IMR-90 (cell line): ENCODE results near the gene IL1B. TPM values are rescaled to one million over a fixed set of nuclear protein-coding genes. Genes with fewer than 3 reads are reported as not detected.

Experiments
- ATAC-seq: fragments of 200-7000 bp; cut with Tn5 transposase; 2 replicates; pipeline ENCODE4 v1.9.1; 2020; ENCODE audit warnings: low read depth, mild to moderate bottlenecking, moderate library complexity
- BruUV-seq: library from RNA; stranded (reverse); fragments of 400-500 nt; replicated peaks from 2 replicates; lab custom pipeline; 2021; lab: Mats Ljungman, UMichigan
- CTCF ChIA-PET: fragments of 300-600 bp; formaldehyde crosslinking; extraction: SDS; loops from one replicate; lab custom pipeline; 2021; ENCODE audit warnings: antibody characterized with exemption; lab: Yijun Ruan, JAX
- POLR2A ChIA-PET: fragments of 300-600 bp; sonication (Branson Sonifier 250); formaldehyde crosslinking; loops from one replicate; lab custom pipeline; 2022; ENCODE audit warnings: antibody characterized with exemption; ENCODE audit not compliant: unreplicated experiment; lab: Charles Lee
- DNase-seq: peaks from one replicate; pipeline ENCODE4 v3.0.0; 2013
- H2AFZ ChIP-seq: replicated peaks from 2 replicates; pipeline ENCODE3; 2013; ENCODE audit warnings: low read length, mild to moderate bottlenecking; ENCODE audit not compliant: poor library complexity
- H2AK5ac ChIP-seq: 2 replicates; pipeline ENCODE4 v1.6.1; 2013; ENCODE audit warnings: low read depth, low read length, inconsistent platforms
- H2AK9ac ChIP-seq: replicated peaks from 2 replicates; pipeline ENCODE3; 2013; ENCODE audit warnings: mild to moderate bottlenecking, low read depth, low read length, moderate library complexity; ENCODE audit not compliant: poor library complexity
- H2BK120ac ChIP-seq: 2 replicates; pipeline ENCODE4 v1.6.1; 2013; ENCODE audit warnings: low read depth, low read length, inconsistent platforms
- H2BK15ac ChIP-seq: 3 replicates; pipeline ENCODE4 v1.6.1; 2013; ENCODE audit warnings: low read depth, low read length, inconsistent platforms
- H2BK20ac ChIP-seq: 2 replicates; pipeline ENCODE4 v1.6.1; 2013; ENCODE audit warnings: low read depth, mild to moderate bottlenecking, inconsistent platforms, low read length, moderate library complexity
- H2BK5ac ChIP-seq: 2 replicates; pipeline ENCODE4 v1.6.1; 2013; ENCODE audit warnings: mild to moderate bottlenecking, low read depth, low read length, inconsistent platforms; ENCODE audit not compliant: poor library complexity, severe bottlenecking
- H3K14ac ChIP-seq: replicated peaks from 2 replicates; pipeline ENCODE4 v1.6.1; 2013; ENCODE audit warnings: low read depth, low read length, inconsistent platforms
- H3K18ac ChIP-seq: 2 replicates; pipeline ENCODE4 v1.6.1; 2013; ENCODE audit warnings: low read depth, low read length, control low read depth
- H3K23ac ChIP-seq: 2 replicates; pipeline ENCODE4 v1.6.1; 2013; ENCODE audit warnings: low read depth, low read length, inconsistent platforms
- H3K27ac ChIP-seq: 2 replicates; pipeline ENCODE4 v1.5.1; 2013; ENCODE audit warnings: mild to moderate bottlenecking, control low read depth, low read length; ENCODE audit not compliant: insufficient read depth
- H3K27me3 ChIP-seq: 2 replicates; pipeline ENCODE4 v1.6.1; 2013; ENCODE audit warnings: low read length; ENCODE audit not compliant: control insufficient read depth, insufficient read depth
- H3K36me3 ChIP-seq: 2 replicates; pipeline ENCODE4 v1.6.1; 2013; ENCODE audit warnings: low read length, mixed read lengths; ENCODE audit not compliant: control insufficient read depth, insufficient read depth
- H3K4ac ChIP-seq: 2 replicates; pipeline ENCODE4 v1.6.1; 2013; ENCODE audit warnings: low read depth, low read length, inconsistent platforms
- H3K4me1 ChIP-seq: 2 replicates; pipeline ENCODE4 v1.6.1; 2013; ENCODE audit warnings: low read length, mixed read lengths; ENCODE audit not compliant: control insufficient read depth, insufficient read depth
- H3K4me2 ChIP-seq: 2 replicates; pipeline ENCODE4 v1.6.1; 2013; ENCODE audit warnings: low read depth, mild to moderate bottlenecking, control low read depth, low read length, moderate library complexity
- H3K4me3 ChIP-seq: 2 replicates; pipeline ENCODE4 v1.5.1; 2013; ENCODE audit warnings: low read depth, mild to moderate bottlenecking, control low read depth, low read length, moderate library complexity; ENCODE audit not compliant: insufficient read depth
- H3K56ac ChIP-seq: 2 replicates; pipeline ENCODE4 v1.6.1; 2013; ENCODE audit warnings: low read length, inconsistent platforms; ENCODE audit not compliant: insufficient read depth; ENCODE audit errors: extremely low read depth
- H3K79me1 ChIP-seq, 2 experiments: 2 replicates each; pipeline ENCODE4 v1.6.1; 2013; ENCODE audit warnings: low read length in 2 of 2, inconsistent platforms in 1 of 2, low read depth in 1 of 2
- H3K9ac ChIP-seq: 2 replicates; pipeline ENCODE4 v1.6.1; 2013; ENCODE audit warnings: low read depth, low read length, control low read depth
- H3K9me1 ChIP-seq: 2 replicates; pipeline ENCODE4 v1.6.1; 2013; ENCODE audit warnings: low read length, inconsistent platforms; ENCODE audit not compliant: insufficient read depth
- H3K9me3 ChIP-seq: 2 replicates; pipeline ENCODE4 v1.6.1; 2013; ENCODE audit warnings: low read length; ENCODE audit not compliant: control insufficient read depth, insufficient read depth
- H4K20me1 ChIP-seq: 2 replicates; pipeline ENCODE4 v1.6.1; 2013; ENCODE audit warnings: low read length, inconsistent platforms; ENCODE audit not compliant: insufficient read depth
- H4K5ac ChIP-seq: 2 replicates; pipeline ENCODE4 v1.6.1; 2013; ENCODE audit warnings: mild to moderate bottlenecking, low read depth, low read length, control low read depth
- H4K8ac ChIP-seq, 2 experiments: 2 replicates each; pipeline ENCODE4 v1.6.1; 2013; ENCODE audit warnings: low read depth in 2 of 2, low read length in 2 of 2, control low read depth in 1 of 2, inconsistent platforms in 1 of 2
- H4K91ac ChIP-seq: 2 replicates; pipeline ENCODE4 v1.6.1; 2013; ENCODE audit warnings: low read depth, low read length, inconsistent platforms; ENCODE audit not compliant: insufficient read depth
- BHLHE40 ChIP-seq: fragments of 150-350 bp; IDR thresholded peaks from 2 replicates; pipeline ENCODE4 v1.6.1; 2016; ENCODE audit warnings: mild to moderate bottlenecking, low read depth, low read length
- CEBPB ChIP-seq: IDR thresholded peaks from 2 replicates; pipeline ENCODE4 v1.6.1; 2012; ENCODE audit warnings: low read depth, low read length, improper control_type of control experiment
- CHD1 ChIP-seq: IDR thresholded peaks from 2 replicates; pipeline ENCODE4 v1.6.1; 2012; ENCODE audit warnings: low read depth, low read length, improper control_type of control experiment
- CTCF ChIP-seq: conservative IDR thresholded peaks from 2 replicates; pipeline ENCODE4 v1.5.1; 2012; ENCODE audit warnings: mild to moderate bottlenecking, low read depth, low read length, improper control_type of control experiment
- FOS ChIP-seq: fragments of 150-350 bp; IDR thresholded peaks from 2 replicates; pipeline ENCODE4 v1.6.1; 2016; ENCODE audit warnings: low read depth, low read length
- MAFK ChIP-seq: IDR thresholded peaks from 2 replicates; pipeline ENCODE4 v1.6.1; 2012; ENCODE audit warnings: low read depth, low read length, improper control_type of control experiment
- MAZ ChIP-seq: IDR thresholded peaks from 2 replicates; pipeline ENCODE4 v1.6.1; 2012; ENCODE audit warnings: low read depth, mild to moderate bottlenecking, low read length, improper control_type of control experiment, moderate library complexity, borderline replicate concordance
- MXI1 ChIP-seq: IDR thresholded peaks from 2 replicates; pipeline ENCODE4 v1.6.1; 2012; ENCODE audit warnings: low read depth, mild to moderate bottlenecking, low read length, moderate library complexity, borderline replicate concordance
- NFE2L2 ChIP-seq: fragments of 150-350 bp; IDR thresholded peaks from 2 replicates; pipeline ENCODE4 v1.6.1; 2016; ENCODE audit warnings: low read depth, mild to moderate bottlenecking, low read length
- POLR2A ChIP-seq: IDR thresholded peaks from 2 replicates; pipeline ENCODE4 v1.6.1; 2012; ENCODE audit warnings: mild to moderate bottlenecking, low read depth, low read length
- RAD21 ChIP-seq: IDR thresholded peaks from 2 replicates; pipeline ENCODE4 v1.6.1; 2012; ENCODE audit warnings: low read length, improper control_type of control experiment
- RCOR1 ChIP-seq: IDR thresholded peaks from 2 replicates; pipeline ENCODE4 v1.6.1; 2012; ENCODE audit warnings: mild to moderate bottlenecking, low read length, improper control_type of control experiment; ENCODE audit not compliant: insufficient replicate concordance
- RFX5 ChIP-seq: IDR thresholded peaks from 2 replicates; pipeline ENCODE4 v1.8.0; 2012; ENCODE audit warnings: low read depth, mild to moderate bottlenecking, low read length, moderate library complexity
- SMC3 ChIP-seq: fragments of 150-350 bp; IDR thresholded peaks from 2 replicates; pipeline ENCODE4 v1.6.1; 2016; ENCODE audit warnings: low read depth, mild to moderate bottlenecking, antibody characterized with exemption, low read length, moderate library complexity
- WGBS, 2 experiments: methylation state at CpG; one replicate each; pipeline versions ENCODE4 v1.1.5 to v1.1.7; 2013; ENCODE audit warnings: missing lambda C conversion rate in 2 of 2; ENCODE audit not compliant: insufficient read length in 1 of 2; ENCODE audit errors: extremely low coverage in 2 of 2; 5-methylcytosine and 5-hydroxymethylcytosine counted together
- dilution Hi-C: fragments of 300-500 bp; cut with HindIII; formaldehyde crosslinking; loops from one replicate; pipeline ENCODE4 v1.14.3; 2018; ENCODE audit warnings: low sequenced_read_pairs; ENCODE audit not compliant: unreplicated experiment
- in situ Hi-C: fragments of 300-500 bp; cut with MboI; formaldehyde crosslinking; loops from 3 replicates; pipeline ENCODE4 v1.14.3; 2019; ENCODE audit warnings: low sequenced_read_pairs, inconsistent platforms, mixed read lengths
- intact Hi-C: fragments of 100-400 bp; cut with micrococcal nuclease; formaldehyde crosslinking; loops from 2 replicates; pipeline ENCODE4 v1.10.0; 2022
- polyA plus RNA-seq, 3 experiments: library from polyadenylated mRNA; depleted of rRNA; stranded (reverse); fragments of >200 nt; gene quantifications; 2 replicates each; pipeline ENCODE4 v1.2.3, GENCODE V29; 2012; ENCODE audit warnings: low replicate concordance in 1 of 3
- total RNA-seq: library from RNA; depleted of rRNA; stranded (reverse); fragments of >200 nt; gene quantifications from 2 replicates; pipeline ENCODE4 v1.2.3, GENCODE V29; 2012
- TF ChIP-seq, protein P1 (sequence below): fragments of 150-350 bp; IDR thresholded peaks from 2 replicates; pipeline ENCODE4 v1.6.1; 2017; ENCODE audit warnings: mild to moderate bottlenecking, antibody characterized with exemption, low read length, low read depth
- TF ChIP-seq, protein P2 (sequence below): fragments of 150-350 bp; IDR thresholded peaks from 2 replicates; pipeline ENCODE4 v1.6.1; 2016; ENCODE audit warnings: low read depth, mild to moderate bottlenecking, low read length, moderate library complexity, borderline replicate concordance

IL1B gene
- total and polyA plus RNA-seq, 2 of the 4 experiments (the other 2 are of a cell fraction): 3.0 to 4.4 TPM

GRCh38 chr2:112864072-112864471, 27.5 kb upstream of the IL1B start:
- Histone ChIP-seq H3K27ac (no peak overlapping the region), H3K9ac (no peak overlapping the region), H3K79me1 (no peaks in the 10 kb centered on the region), H2AK5ac (no peak overlapping the region), H3K23ac (no peak overlapping the region), H2BK120ac (no peak overlapping the region), H4K91ac (no peak overlapping the region), H2AFZ (no peak overlapping the region), H3K9me3 (peaks cover 6% of the 10 kb centered on the region; the same call in 1 of the 2 replicates), H3K4me2 (no peak overlapping the region), H3K4me3 (no peak overlapping the region), H2BK20ac (no peak overlapping the region), H4K20me1 (no peaks in the 10 kb centered on the region), H3K4ac (no peak overlapping the region), H2BK5ac (no peak overlapping the region), H2AK9ac (no peak overlapping the region), H3K18ac (no peak overlapping the region), H3K9me1 (no peaks in the 10 kb centered on the region), H4K8ac (no peak overlapping the region), H3K56ac (no peak overlapping the region), H2BK15ac (no peak overlapping the region), H3K14ac (no peak overlapping the region), H4K5ac (no peak overlapping the region), H3K27me3 (no peaks in the 10 kb centered on the region), H3K4me1 (no peaks in the 10 kb centered on the region; the same call in 1 of the 2 replicates), H3K36me3 (no peaks in the 10 kb centered on the region)
- in situ Hi-C loops (no loop called here), intact Hi-C loops (no loop called here), dilution Hi-C loops (no loop called here)
- no CpG with 5 or more reads among the region's 1 CpG for WGBS, 2 experiments
- BruUV-seq: no TSS peak
- TF ChIP-seq MAFK (no peak), CEBPB (no peak), RCOR1 (no peak), POLR2A (no peak), CTCF (no peak), MXI1 (no peak), BHLHE40 (no peak), RAD21 (no peak), SMC3 (no peak), CHD1 (no peak), RFX5 (no peak), NFE2L2 (no peak), MAZ (no peak), FOS (no peak)
- TF ChIP-seq, protein P1, sequence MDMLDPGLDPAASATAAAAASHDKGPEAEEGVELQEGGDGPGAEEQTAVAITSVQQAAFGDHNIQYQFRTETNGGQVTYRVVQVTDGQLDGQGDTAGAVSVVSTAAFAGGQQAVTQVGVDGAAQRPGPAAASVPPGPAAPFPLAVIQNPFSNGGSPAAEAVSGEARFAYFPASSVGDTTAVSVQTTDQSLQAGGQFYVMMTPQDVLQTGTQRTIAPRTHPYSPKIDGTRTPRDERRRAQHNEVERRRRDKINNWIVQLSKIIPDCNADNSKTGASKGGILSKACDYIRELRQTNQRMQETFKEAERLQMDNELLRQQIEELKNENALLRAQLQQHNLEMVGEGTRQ: no peak
- TF ChIP-seq, protein P2, sequence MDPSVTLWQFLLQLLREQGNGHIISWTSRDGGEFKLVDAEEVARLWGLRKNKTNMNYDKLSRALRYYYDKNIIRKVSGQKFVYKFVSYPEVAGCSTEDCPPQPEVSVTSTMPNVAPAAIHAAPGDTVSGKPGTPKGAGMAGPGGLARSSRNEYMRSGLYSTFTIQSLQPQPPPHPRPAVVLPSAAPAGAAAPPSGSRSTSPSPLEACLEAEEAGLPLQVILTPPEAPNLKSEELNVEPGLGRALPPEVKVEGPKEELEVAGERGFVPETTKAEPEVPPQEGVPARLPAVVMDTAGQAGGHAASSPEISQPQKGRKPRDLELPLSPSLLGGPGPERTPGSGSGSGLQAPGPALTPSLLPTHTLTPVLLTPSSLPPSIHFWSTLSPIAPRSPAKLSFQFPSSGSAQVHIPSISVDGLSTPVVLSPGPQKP: no peak
- ATAC-seq: no peak
- no peak for DNase-seq
- CTCF ChIA-PET: interaction anchor here (0.7 kb wide), 1 partner anchor 80 kb away, joined by 4 read pairs; no protein-coding TSS in a partner anchor
- POLR2A ChIA-PET: no interaction called here
